Measurements from ENCODE around the gene NTM.
"Not testable (repeated sequence)": the region's sequence is repeated elsewhere in the genome, so short reads cannot be mapped to it uniquely, and the experiment has no call there.

The NTM gene

GRCh38 chr11:131370090-131370751 is at the start of gene NTM:
NTM (plus strand) TSS chr11:131370615.
- DNase-seq (ENCODE audit: low read depth), result peak; percentile 6

GRCh38 chr11:131324921-131325570 is 45.4 kb upstream of the NTM start:
- no peak for DNase-seq (ENCODE audit: low read depth)

GRCh38 chr11:131326829-131327228 is 43.6 kb upstream of the NTM start:
- no peak for DNase-seq (ENCODE audit: low read depth)

- no peak for DNase-seq (ENCODE audit: low read depth)
These were observed 43.0 kb upstream of the NTM start for GRCh38 chr11:131327421-131327820.

DNA sequence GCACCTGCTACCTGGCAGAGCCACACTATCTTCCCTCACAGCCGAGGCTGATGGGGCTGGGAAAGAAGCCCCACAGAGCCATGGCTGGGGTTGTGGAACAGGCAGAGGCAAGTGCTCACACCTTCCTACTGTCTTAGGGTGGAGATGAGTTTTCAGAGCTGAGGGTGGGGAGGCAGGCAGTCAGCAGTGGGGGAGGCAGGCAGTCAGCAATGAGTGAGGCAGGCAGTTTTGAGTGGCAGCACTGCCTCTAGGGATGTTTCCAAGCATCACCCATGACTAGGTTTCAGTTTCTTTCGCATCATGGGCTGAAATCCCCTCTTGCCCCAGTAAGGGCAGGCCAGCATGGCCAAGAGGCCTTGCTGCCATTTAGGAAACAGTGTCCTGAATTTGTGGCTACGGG is 41.6 kb upstream of the NTM start:
- DNase-seq (ENCODE audit: low read depth), result no peak

DNA sequence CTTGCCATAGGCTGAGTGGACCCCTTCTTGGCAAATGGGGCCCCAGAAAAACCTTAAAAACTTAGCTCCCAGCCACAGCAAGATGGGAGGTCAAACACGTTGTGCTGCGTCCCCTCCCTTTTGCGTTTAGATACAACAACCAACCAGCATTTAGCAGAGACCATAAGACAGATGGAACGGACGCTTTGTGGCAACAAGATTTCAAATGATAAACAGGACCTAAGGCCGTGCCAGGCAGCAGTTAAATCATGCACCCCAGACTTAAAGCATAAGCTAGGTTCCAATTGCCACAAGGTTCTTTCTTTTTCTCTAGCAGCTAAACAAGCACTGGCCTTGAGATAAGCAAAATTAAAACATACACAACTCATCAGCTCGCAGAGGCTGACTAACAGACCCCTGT is 39.4 kb upstream of the NTM start:
- no peak for DNase-seq (ENCODE audit: low read depth)

DNA sequence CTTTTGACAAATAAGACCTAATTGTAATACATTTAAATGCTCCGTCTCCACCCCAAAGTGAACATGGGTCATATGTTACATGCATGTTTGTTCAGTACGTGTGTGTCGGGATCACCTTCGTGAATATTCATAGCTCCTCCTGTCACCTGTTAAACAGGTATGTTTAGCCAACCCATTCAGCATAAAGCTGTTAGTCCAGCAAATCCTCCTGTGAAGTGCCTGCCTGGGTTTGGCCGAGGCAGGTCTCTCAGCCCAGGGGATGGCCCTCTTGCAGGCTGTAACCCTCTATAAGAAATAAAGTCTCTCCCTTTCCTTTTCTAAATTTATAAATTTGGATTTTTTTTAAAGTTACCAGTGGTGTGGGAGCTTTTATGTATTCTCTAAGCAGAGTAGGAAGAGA is 38.9 kb upstream of the NTM start:
- no peak for DNase-seq (ENCODE audit: low read depth)

DNA sequence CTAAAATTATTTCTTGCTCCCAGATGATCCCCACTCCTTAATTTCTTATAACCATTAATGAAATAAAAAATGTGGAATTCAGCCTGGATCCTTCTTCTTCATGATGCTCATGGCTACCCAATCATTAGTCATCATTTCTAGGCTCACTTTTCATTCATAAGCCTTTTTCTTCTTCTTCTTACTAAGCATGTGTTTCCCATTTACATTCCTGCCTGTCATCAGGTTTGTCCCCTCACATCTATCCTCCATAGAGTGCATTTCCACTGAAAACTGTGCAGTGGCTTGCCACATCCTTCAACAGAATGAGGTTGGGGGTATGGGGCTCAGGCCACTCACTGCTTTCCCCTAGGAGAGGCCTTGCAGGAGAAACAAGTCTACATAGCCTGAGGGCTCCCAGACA is 35.8 kb upstream of the NTM start:
- no peak for DNase-seq (ENCODE audit: low read depth)

- DNase-seq (ENCODE audit: low read depth), result not testable (repeated sequence)
These were observed 28.5 kb upstream of the NTM start for GRCh38 chr11:131341900-131342299.

GRCh38 chr11:131342442-131342841 is 28.0 kb upstream of the NTM start:
- DNase-seq (ENCODE audit: low read depth), result not testable (repeated sequence)

- no peak for DNase-seq (ENCODE audit: low read depth)
These were observed 25.0 kb upstream of the NTM start for GRCh38 chr11:131345406-131345805.

DNA sequence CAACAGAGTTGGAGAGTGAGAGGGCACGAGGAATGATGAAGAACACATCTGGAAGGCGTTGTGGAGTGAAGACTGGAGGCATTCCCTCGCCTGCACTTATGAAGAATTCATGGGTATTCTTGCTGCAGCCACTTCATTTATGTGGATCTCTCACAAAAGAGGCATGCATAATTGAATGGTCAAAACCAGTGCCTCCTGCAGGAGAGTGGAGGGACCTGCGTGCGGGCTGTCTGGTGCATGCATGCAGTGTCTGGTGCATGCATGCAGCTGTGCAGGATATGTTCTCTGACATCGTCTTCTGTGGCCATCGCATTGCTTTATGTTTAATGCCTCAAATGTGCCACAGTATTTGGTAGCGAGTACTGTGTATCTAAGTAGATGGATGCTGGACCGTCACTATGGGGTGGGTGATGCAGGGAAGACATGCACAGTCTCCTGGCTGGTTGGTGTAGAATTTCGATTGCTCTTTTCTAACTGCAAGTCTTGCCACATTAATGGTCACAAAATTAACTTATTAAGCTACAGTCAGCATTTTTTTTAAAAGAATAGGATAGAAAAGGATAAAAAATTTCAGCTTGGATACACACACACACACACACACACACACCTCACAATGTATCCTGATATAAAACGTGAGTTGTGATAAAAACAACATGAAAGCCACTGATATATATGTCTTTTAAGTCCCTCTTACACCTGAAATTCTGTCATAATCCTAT is 20.9 kb upstream of the NTM start:
- no peak for DNase-seq (ENCODE audit: low read depth)

DNA sequence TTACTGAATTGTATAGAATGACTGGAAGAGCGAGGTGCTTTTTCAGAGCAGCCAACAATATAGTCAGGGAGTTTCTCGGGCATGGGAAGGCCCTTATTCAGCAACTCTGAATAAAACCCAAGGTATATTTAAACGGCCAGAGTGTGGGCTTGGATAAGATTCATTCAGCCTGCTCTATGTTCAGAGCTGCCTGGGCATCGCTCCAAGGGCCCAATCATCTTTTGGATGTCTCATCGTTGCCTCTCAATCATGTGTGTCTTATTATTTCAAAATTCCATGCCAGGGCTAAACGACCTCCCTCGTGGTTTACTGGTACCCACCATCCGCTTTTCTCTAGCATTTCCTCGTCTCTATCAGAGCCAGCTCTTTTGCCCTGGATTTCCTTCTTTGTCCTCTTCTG is 19.5 kb upstream of the NTM start:
- no peak for DNase-seq (ENCODE audit: low read depth)

GRCh38 chr11:131351848-131352247 is 18.6 kb upstream of the NTM start:
- DNase-seq (ENCODE audit: low read depth), result no peak

DNA sequence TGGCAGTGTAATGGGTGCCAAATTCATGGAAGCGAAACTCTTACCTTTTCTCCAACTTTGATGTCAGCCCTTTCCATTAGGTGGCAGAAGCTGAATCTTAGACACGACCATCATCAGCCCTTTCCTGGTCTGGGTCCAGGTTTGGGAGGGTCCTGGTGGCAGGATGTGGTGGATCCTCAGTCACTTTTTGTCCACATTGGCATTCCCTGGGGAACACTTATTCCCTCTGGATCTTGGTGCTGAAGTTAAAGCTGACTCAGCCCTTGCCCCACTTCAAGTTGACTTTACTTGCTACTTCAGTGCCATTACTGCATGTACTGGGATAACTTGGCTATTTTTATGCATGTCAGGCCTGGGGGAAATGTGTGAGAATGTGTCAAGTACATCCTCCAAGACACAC is 16.6 kb upstream of the NTM start:
- DNase-seq (ENCODE audit: low read depth), result no peak

- DNase-seq (ENCODE audit: low read depth), result no peak
These were observed 16.1 kb upstream of the NTM start for GRCh38 chr11:131354251-131354701.

GRCh38 chr11:131356206-131356605 is 14.2 kb upstream of the NTM start:
- DNase-seq (ENCODE audit: low read depth), result no peak

- no peak for DNase-seq (ENCODE audit: low read depth)
These were observed 5.0 kb upstream of the NTM start for GRCh38 chr11:131365329-131365930.

DNA sequence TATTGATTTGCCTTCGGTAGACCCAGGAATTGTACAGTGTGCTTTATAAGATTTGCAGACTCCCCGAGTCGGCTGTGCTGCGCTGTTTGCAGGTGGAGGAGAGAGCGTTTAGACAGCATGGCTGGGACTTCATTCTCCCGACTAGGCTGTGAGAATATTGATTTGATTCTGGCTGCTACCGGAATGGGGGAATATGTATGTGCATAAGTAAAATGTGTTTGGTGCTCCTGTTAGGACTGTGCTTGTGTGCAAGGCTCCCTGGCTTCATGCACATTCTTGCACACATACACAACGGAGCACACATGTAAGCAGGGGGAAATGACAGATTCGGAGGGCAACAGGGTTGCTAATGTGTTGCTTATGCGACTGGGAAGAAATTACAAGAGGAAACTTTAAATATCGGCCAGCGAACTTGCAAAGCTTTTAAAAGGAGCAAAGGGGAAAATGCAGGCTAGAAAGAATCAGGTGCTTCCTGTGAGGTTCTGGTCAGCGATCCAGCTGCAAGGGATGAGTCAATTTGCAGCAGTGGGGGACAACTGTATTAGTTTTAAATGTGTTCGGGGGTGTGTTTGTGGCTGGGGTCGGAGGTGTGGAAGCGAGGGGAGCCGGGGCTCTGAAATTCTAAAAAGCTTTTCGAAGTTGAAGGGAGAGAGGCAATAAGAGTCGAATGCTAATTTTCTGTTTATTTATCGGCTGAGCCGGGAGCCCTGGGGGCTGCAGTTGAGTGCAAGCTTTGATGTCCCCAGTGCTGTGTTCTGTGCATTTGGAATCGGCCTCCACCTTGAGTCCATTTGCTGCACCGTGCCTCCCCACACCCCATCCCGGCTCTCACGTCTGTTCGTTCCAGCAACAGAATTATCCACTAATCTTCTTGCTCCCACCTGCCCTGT is 731 bp downstream of the NTM start:
- no peak for DNase-seq (ENCODE audit: low read depth)

- DNase-seq (ENCODE audit: low read depth), result no peak
These were observed 1.3 kb downstream of the NTM start for GRCh38 chr11:131371791-131372104.

- no peak for DNase-seq (ENCODE audit: low read depth)
These were observed 2.0 kb downstream of the NTM start for GRCh38 chr11:131372234-131372962.

Data from GM04504 (cell line).